Stomach smooth muscle (tissue), 2 donors: ENCODE data around the gene ARHGAP15.

Source experiments
- H3K27ac ChIP-seq: one replicate; pipeline ENCODE4 v1.7.0; 2013; ENCODE audit warnings: mild to moderate bottlenecking, low read length, inconsistent platforms
- H3K27me3 ChIP-seq, 2 donors: one replicate each; pipeline ENCODE4 v1.7.0; 2013; ENCODE audit warnings: low read length in 2 of 2; ENCODE audit not compliant: insufficient read depth in 2 of 2, control insufficient read depth in 1 of 2
- H3K36me3 ChIP-seq, 2 donors: one replicate each; pipeline ENCODE4 v1.7.0; 2013; ENCODE audit warnings: low read length in 2 of 2; ENCODE audit not compliant: control insufficient read depth in 2 of 2, insufficient read depth in 2 of 2
- H3K4me1 ChIP-seq: one replicate; pipeline ENCODE4 v1.7.0; 2013; ENCODE audit warnings: low read length; ENCODE audit not compliant: control insufficient read depth, insufficient read depth
- H3K4me3 ChIP-seq, 2 donors: one replicate each; pipeline ENCODE4 v1.7.0; 2013; ENCODE audit warnings: low read length in 2 of 2
- H3K9ac ChIP-seq, 2 donors: one replicate each; pipeline ENCODE4 v1.7.0; 2013; ENCODE audit warnings: low read length in 2 of 2, mild to moderate bottlenecking in 1 of 2
- H3K9me3 ChIP-seq, 2 donors: one replicate each; pipeline ENCODE4 v1.7.0; 2013; ENCODE audit warnings: low read length in 2 of 2; ENCODE audit not compliant: control insufficient read depth in 2 of 2
- donor health status: healthy.
- donor health status: Pancreatic carcinoma.

The ARHGAP15 gene

DNA sequence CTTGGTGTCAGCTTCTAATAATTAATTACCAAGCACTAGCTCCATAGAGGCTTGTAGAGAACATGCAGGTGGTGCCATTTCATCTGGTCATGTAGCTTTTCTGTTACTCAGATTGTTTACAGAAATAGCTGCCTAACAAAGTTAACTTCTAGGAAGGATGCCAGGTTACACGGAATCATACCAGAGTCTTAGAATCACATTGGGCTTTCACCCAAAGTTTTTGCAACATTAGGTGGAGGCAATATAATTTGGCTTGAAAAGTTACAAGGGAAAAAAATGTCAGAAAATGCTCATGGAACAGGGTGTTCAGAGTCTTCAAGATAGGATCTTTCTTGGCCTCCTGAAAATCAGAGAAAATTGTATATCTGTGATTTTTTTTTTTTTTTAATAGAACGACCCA lies 135.6 kb downstream of the ARHGAP15 start:
- Histone ChIP-seq H3K4me3 (no peak overlapping the region), H3K27ac (no peak overlapping the region)

DNA sequence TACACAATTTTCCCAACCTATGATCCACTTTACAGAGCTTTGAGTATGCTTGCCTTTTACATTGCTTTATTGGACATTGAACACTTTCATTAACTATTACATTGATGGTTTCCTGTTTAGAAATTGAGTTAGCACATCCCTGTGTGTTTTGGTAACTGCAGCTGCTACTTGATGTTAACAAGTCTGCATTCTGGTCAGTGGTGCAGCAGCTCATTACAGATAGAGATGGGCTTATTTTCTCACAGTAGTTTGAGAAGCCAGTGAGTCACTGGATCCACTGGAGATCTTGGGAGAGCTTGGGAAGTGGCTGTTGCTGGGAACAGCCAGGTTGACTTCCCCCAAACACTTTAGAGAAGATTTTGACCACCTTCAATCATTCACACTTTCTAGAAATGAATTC lies 150.5 kb downstream of the ARHGAP15 start:
- Histone ChIP-seq H3K4me3 (no peak overlapping the region), H3K27ac (no peak overlapping the region), H3K9me3 (no peaks in the 10 kb centered on the region), H3K4me1 (no peaks in the 10 kb centered on the region), H3K36me3 (no peaks in the 10 kb centered on the region), H3K9ac (no peak overlapping the region), H3K27me3 (no peaks in the 10 kb centered on the region)

More for the DNA sequence above, 135.6 kb downstream of the ARHGAP15 start:
- Histone ChIP-seq H3K4me1 (no peaks in the 10 kb centered on the region), H3K9ac (no peak overlapping the region), H3K27me3 (no peaks in the 10 kb centered on the region), H3K9me3 (no peaks in the 10 kb centered on the region), H3K36me3 (no peaks in the 10 kb centered on the region)

DNA sequence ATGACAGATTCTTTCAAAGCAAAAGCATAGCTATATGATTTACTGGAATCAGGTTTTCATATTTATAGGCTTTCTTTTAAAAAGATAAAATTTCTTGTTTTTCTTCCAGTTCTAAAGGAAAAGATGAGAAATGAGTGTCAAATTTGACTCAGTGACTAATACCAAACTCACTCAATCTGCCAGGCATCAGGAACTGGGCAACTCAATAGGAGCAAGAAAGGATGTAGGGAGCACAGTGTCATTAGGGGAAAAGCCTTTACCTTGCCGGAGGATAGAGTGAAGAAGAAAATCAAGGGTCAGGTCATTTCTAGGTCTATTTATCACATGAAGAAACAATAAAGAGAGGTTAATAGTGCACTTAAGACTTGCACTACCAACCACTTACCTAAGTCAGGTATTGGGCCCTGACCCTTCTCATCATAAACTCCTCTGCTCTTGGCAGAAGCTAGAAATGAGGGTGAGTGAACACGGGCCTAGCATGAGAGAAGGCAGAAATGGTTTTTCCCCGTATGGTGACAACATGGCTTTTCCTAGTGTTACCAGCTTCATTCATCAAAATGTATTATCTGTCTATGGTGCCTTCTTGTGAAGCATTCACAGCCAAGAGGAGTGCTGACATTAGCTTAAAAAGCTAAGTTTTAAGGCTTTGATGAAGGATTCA lies 151.0 kb downstream of the ARHGAP15 start:
- Histone ChIP-seq H3K4me1 (no peaks in the 10 kb centered on the region), H3K27me3 (no peaks in the 10 kb centered on the region), H3K27ac (no peak overlapping the region), H3K9ac (no peak overlapping the region), H3K4me3 (no peak overlapping the region), H3K9me3 (no peaks in the 10 kb centered on the region), H3K36me3 (no peaks in the 10 kb centered on the region)

DNA sequence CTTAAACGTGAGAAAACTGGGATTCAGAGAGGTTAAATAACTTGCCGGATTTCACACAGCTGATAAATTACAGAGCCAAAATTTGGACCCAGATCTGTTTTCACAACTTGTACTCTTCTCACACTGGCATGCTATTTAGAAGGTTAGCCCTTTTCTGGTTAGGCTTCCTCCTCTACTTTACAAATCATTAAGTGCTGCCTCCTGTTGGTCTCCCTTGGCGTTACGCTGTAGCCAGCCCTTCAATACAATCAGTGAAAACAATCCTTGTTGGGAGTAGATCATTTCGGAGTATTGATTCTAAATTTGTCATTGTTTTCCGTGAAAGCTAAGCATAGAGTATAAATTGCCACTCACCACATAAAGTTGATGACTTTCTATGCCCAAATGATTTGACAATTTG lies 153.5 kb downstream of the ARHGAP15 start:
- Histone ChIP-seq H3K9me3 (no peaks in the 10 kb centered on the region), H3K4me1 (no peaks in the 10 kb centered on the region), H3K9ac (no peak overlapping the region), H3K36me3 (no peaks in the 10 kb centered on the region), H3K27me3 (no peaks in the 10 kb centered on the region), H3K4me3 (no peak overlapping the region), H3K27ac (no peak overlapping the region)

DNA sequence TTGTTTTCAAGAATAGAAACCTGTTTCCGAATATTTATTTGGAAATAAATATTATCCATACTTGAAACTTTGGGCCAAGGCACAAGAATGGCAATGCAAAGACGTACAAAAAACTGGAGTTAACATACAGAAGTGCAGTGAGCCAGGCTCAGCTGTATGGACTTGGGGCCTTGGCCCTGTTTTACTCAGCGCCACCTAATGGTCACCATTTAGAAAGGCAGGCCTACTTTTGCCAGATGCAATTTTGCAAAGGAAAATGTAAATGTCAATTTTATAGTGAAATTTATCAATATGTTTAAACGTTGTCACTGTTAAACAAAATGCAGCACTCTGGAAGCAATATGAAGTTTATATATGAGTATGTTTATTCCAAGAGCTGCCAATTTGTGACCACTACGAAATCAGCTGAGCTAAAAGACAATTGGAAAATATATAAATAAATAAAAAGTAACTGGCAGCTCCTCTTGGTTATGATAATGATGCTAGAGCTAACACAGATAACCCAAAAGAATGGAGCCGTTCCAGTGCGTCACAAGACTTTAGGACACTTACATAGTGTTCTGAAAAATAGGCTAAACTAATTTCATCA lies 155.0 kb downstream of the ARHGAP15 start:
- H3K36me3 ChIP-seq: no peaks in the 10 kb centered on the region

DNA sequence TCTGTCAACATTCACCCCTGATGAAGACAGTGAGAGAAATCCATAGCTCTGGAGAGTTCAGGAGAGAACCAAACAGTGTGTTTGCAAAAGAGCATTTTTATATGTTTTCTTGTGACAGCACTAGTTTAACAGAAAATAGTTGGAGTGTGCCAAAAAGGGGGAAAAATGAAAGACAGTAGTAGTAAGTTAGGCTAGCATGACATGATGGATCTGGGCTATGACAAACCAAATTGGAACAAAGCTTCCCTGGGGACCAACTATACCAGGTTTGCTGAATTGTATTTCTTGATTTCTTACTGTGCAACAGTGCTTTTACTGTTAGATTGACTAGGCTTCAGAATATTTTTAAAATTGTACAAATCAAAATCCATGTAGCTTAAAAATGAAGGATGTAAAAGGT lies 159.8 kb downstream of the ARHGAP15 start:
- no peaks in the 10 kb centered on the region for H3K36me3 ChIP-seq
- H3K27me3 ChIP-seq: no peaks in the 10 kb centered on the region
- H3K4me1 ChIP-seq: no peaks in the 10 kb centered on the region
- H3K4me3 ChIP-seq: no peak overlapping the region
- no peaks in the 10 kb centered on the region for H3K9me3 ChIP-seq
- H3K27ac ChIP-seq: no peak overlapping the region
- no peak overlapping the region for H3K9ac ChIP-seq

More for the DNA sequence above, 155.0 kb downstream of the ARHGAP15 start:
- Histone ChIP-seq H3K27ac (no peak overlapping the region), H3K9me3 (no peaks in the 10 kb centered on the region), H3K9ac (no peak overlapping the region), H3K27me3 (no peaks in the 10 kb centered on the region), H3K4me3 (no peak overlapping the region), H3K4me1 (no peaks in the 10 kb centered on the region)

DNA sequence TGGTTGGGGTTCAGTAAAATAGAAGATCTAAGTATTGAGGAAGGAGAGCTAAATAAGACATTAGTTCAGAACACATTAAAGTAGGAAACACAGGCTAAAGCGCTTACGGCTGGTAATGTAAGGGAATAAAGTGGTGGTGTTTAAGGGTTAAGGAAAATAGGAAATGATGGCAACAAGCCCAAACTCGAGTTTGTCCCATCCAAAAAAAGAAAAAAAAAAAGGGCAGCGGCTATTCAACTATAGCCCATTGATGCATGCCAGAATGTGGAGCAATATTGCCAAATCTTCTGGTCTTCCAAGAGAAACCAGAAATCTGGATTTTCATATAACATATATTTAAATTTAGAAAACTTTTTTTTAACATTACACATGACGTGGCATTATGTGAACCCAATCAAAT lies 161.0 kb downstream of the ARHGAP15 start:
- Histone ChIP-seq H3K27me3 (no peaks in the 10 kb centered on the region), H3K4me1 (no peaks in the 10 kb centered on the region), H3K9me3 (no peaks in the 10 kb centered on the region), H3K9ac (no peak overlapping the region), H3K27ac (no peak overlapping the region), H3K4me3 (no peak overlapping the region), H3K36me3 (no peaks in the 10 kb centered on the region)

DNA sequence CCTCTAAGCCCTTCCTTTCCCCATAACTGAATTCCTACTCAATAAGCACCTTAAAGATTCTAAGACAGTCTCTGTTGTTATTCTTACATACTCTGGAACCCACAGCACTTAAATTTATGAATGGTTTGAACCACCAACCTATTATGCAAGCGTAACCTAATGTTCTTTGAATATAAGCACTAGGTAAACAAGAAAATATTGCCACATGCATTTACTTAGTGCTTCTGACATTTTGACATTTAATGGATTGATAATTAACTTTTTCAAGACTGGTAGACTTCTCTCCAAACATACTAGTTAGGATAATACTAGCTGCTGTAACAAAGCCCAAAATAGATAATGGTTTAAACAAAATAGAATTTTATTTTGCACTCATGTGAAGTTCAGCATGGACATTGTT lies 164.8 kb downstream of the ARHGAP15 start:
- H3K9me3 ChIP-seq: no peaks in the 10 kb centered on the region
- no peak overlapping the region for H3K9ac ChIP-seq
- no peak overlapping the region for H3K4me3 ChIP-seq
- H3K4me1 ChIP-seq: no peaks in the 10 kb centered on the region
- no peaks in the 10 kb centered on the region for H3K36me3 ChIP-seq
- H3K27ac ChIP-seq: no peak overlapping the region
- H3K27me3 ChIP-seq: no peaks in the 10 kb centered on the region

DNA sequence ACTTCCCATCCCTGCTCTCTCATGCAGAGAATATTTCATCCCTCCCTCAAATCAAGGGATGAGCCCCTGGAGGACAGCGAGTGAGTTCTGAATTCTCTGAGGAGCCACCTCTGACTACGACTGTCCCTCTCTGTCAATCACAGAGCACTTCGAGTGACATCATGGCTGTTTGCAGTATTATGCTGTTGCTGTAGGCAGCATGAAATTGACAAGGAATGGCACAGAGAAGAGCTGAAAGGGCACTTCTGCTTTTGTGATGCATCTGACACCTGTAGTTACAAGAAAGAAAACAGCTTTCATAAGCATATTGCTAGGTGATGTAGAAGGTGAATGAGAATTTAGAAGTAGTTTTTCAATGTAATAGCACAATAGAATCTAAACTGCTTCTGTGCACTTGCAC lies 166.9 kb downstream of the ARHGAP15 start:
- Histone ChIP-seq H3K27ac (no peak overlapping the region), H3K4me1 (no peaks in the 10 kb centered on the region), H3K9ac (no peak overlapping the region), H3K27me3 (no peaks in the 10 kb centered on the region), H3K36me3 (no peaks in the 10 kb centered on the region), H3K9me3 (no peaks in the 10 kb centered on the region), H3K4me3 (no peak overlapping the region)

DNA sequence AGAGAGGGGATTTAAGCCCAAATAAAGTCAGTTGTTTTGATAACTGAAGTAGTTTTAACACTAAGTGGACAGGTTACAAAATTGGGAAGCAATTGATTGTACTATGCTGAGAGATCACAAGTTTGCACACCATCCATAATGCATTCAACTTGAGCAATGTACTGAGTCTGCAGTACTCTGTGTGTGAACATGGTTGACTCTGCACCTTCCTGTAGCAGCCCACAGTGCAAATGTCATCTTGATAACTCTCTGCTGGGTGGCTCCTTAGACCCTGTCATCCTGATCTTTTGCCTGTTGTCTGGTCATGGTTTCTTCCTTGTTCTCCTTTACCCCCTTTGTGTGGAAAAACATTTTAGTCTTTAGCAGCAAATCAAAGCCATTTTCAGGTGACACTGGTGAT lies 168.0 kb downstream of the ARHGAP15 start:
- no peaks in the 10 kb centered on the region for H3K9me3 ChIP-seq

DNA sequence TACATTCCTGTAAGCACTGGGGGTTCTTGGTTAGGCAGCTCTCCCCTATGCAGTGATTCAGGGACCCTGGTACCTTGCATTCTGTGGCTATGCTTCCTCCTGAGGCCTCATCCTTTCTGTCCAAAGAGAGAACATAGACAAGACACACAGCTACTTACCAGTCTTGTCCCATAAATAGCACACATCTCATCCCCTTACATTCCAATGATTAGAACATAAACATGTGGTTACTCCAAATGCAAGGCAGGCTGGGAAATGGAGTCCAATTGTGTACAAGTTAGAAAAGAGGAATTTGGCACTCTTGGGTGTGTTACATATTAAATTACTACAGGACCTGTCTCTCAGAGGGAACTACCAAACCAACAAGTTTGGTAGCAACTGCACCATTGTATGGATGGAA lies 171.3 kb downstream of the ARHGAP15 start:
- no peaks in the 10 kb centered on the region for H3K4me1 ChIP-seq
- H3K27ac ChIP-seq: no peak overlapping the region
- H3K9me3 ChIP-seq: no peaks in the 10 kb centered on the region
- H3K4me3 ChIP-seq: no peak overlapping the region
- no peaks in the 10 kb centered on the region for H3K27me3 ChIP-seq
- no peaks in the 10 kb centered on the region for H3K36me3 ChIP-seq
- no peak overlapping the region for H3K9ac ChIP-seq

More for the DNA sequence above, 168.0 kb downstream of the ARHGAP15 start:
- no peak overlapping the region for H3K27ac ChIP-seq
- no peaks in the 10 kb centered on the region for H3K4me1 ChIP-seq
- no peak overlapping the region for H3K4me3 ChIP-seq
- H3K36me3 ChIP-seq: no peaks in the 10 kb centered on the region
- H3K27me3 ChIP-seq: no peaks in the 10 kb centered on the region
- H3K9ac ChIP-seq: no peak overlapping the region
